Measurements from ENCODE around the gene TEX261.

Gene TEX261

GRCh38 chr2:70959851-70960832 is 34.5 kb downstream of the TEX261 start:
- H3K9me3 ChIP-seq (ENCODE audit: control insufficient read depth in 2 of 2, low read length in 2 of 2) = no peaks in the 10 kb centered on the region
- no peak overlapping the region for H3K9ac ChIP-seq (ENCODE audit: low read depth in 1 of 2, low read length in 2 of 2)
- H3K27me3 ChIP-seq (ENCODE audit: control insufficient read depth in 2 of 2, insufficient read depth in 2 of 2, low read length in 2 of 2) = peaks cover 7 to 15% of the 10 kb centered on the region in 2 donors
- no peak overlapping the region for H3K4me3 ChIP-seq (ENCODE audit: low read length in 2 of 2)
- H3K27ac ChIP-seq (ENCODE audit: low read depth in 2 of 2, low read length in 2 of 2) = no peak overlapping the region
- no peaks in the 10 kb centered on the region for H3K36me3 ChIP-seq (ENCODE audit: control insufficient read depth in 2 of 2, insufficient read depth in 2 of 2, low read length in 2 of 2)
- peaks cover 0 to 2% of the 10 kb centered on the region in 2 donors for H3K4me1 ChIP-seq (ENCODE audit: control insufficient read depth in 2 of 2, insufficient read depth in 2 of 2, low read length in 2 of 2)

- H3K27me3 ChIP-seq (ENCODE audit: control insufficient read depth in 2 of 2, insufficient read depth in 2 of 2, low read length in 2 of 2) = peaks cover 8 to 10% of the 10 kb centered on the region in 2 donors
Measured at GRCh38 chr2:70959271-70959761, 35.4 kb downstream of the TEX261 start.

GRCh38 chr2:70958759-70959158 is 35.9 kb downstream of the TEX261 start:
- Histone ChIP-seq H3K27ac (ENCODE audit: low read depth in 2 of 2, low read length in 2 of 2) (no peak overlapping the region), H3K9me3 (ENCODE audit: control insufficient read depth in 2 of 2, low read length in 2 of 2) (no peaks in the 10 kb centered on the region), H3K4me1 (ENCODE audit: control insufficient read depth in 2 of 2, insufficient read depth in 2 of 2, low read length in 2 of 2) (no peaks in the 10 kb centered on the region), H3K9ac (ENCODE audit: low read depth in 1 of 2, low read length in 2 of 2) (no peak overlapping the region), H3K4me3 (ENCODE audit: low read length in 2 of 2) (no peak overlapping the region), H3K36me3 (ENCODE audit: control insufficient read depth in 2 of 2, insufficient read depth in 2 of 2, low read length in 2 of 2) (no peaks in the 10 kb centered on the region), H3K27me3 (ENCODE audit: control insufficient read depth in 2 of 2, insufficient read depth in 2 of 2, low read length in 2 of 2) (peaks cover 5 to 8% of the 10 kb centered on the region in 2 donors)

More at GRCh38 chr2:70959271-70959761, 35.4 kb downstream of the TEX261 start:
- Histone ChIP-seq H3K9ac (ENCODE audit: low read depth in 1 of 2, low read length in 2 of 2) (no peak overlapping the region), H3K36me3 (ENCODE audit: control insufficient read depth in 2 of 2, insufficient read depth in 2 of 2, low read length in 2 of 2) (no peaks in the 10 kb centered on the region), H3K9me3 (ENCODE audit: control insufficient read depth in 2 of 2, low read length in 2 of 2) (no peaks in the 10 kb centered on the region), H3K4me3 (ENCODE audit: low read length in 2 of 2) (no peak overlapping the region), H3K4me1 (ENCODE audit: control insufficient read depth in 2 of 2, insufficient read depth in 2 of 2, low read length in 2 of 2) (no peaks in the 10 kb centered on the region), H3K27ac (ENCODE audit: low read depth in 2 of 2, low read length in 2 of 2) (no peak overlapping the region)

GRCh38 chr2:70957798-70958197 is 36.9 kb downstream of the TEX261 start:
- H3K27me3 ChIP-seq (ENCODE audit: control insufficient read depth in 2 of 2, insufficient read depth in 2 of 2, low read length in 2 of 2) = peaks cover 0 to 4% of the 10 kb centered on the region in 2 donors
- H3K36me3 ChIP-seq (ENCODE audit: control insufficient read depth in 2 of 2, insufficient read depth in 2 of 2, low read length in 2 of 2) = no peaks in the 10 kb centered on the region
- H3K27ac ChIP-seq (ENCODE audit: low read depth in 2 of 2, low read length in 2 of 2) = no peak overlapping the region
- H3K4me1 ChIP-seq (ENCODE audit: control insufficient read depth in 2 of 2, insufficient read depth in 2 of 2, low read length in 2 of 2) = no peaks in the 10 kb centered on the region
- no peak overlapping the region for H3K4me3 ChIP-seq (ENCODE audit: low read length in 2 of 2)
- H3K9ac ChIP-seq (ENCODE audit: low read depth in 1 of 2, low read length in 2 of 2) = no peak overlapping the region
- H3K9me3 ChIP-seq (ENCODE audit: control insufficient read depth in 2 of 2, low read length in 2 of 2) = no peaks in the 10 kb centered on the region

- Histone ChIP-seq H3K27ac (ENCODE audit: low read depth in 2 of 2, low read length in 2 of 2) (no peak overlapping the region), H3K9me3 (ENCODE audit: control insufficient read depth in 2 of 2, low read length in 2 of 2) (no peaks in the 10 kb centered on the region), H3K4me3 (ENCODE audit: low read length in 2 of 2) (no peak overlapping the region), H3K9ac (ENCODE audit: low read depth in 1 of 2, low read length in 2 of 2) (no peak overlapping the region), H3K4me1 (ENCODE audit: control insufficient read depth in 2 of 2, insufficient read depth in 2 of 2, low read length in 2 of 2) (no peaks in the 10 kb centered on the region), H3K27me3 (ENCODE audit: control insufficient read depth in 2 of 2, insufficient read depth in 2 of 2, low read length in 2 of 2) (peaks cover 0 to 4% of the 10 kb centered on the region in 2 donors), H3K36me3 (ENCODE audit: control insufficient read depth in 2 of 2, insufficient read depth in 2 of 2, low read length in 2 of 2) (no peaks in the 10 kb centered on the region)
Measured at GRCh38 chr2:70956141-70956540, 38.5 kb downstream of the TEX261 start.

GRCh38 chr2:70954886-70955285 is 39.8 kb downstream of the TEX261 start:
- Histone ChIP-seq H3K9ac (ENCODE audit: low read depth in 1 of 2, low read length in 2 of 2) (no peak overlapping the region), H3K27me3 (ENCODE audit: control insufficient read depth in 2 of 2, insufficient read depth in 2 of 2, low read length in 2 of 2) (peaks cover 0 to 4% of the 10 kb centered on the region in 2 donors), H3K27ac (ENCODE audit: low read depth in 2 of 2, low read length in 2 of 2) (no peak overlapping the region), H3K4me1 (ENCODE audit: control insufficient read depth in 2 of 2, insufficient read depth in 2 of 2, low read length in 2 of 2) (no peaks in the 10 kb centered on the region), H3K36me3 (ENCODE audit: control insufficient read depth in 2 of 2, insufficient read depth in 2 of 2, low read length in 2 of 2) (no peaks in the 10 kb centered on the region), H3K4me3 (ENCODE audit: low read length in 2 of 2) (no peak overlapping the region), H3K9me3 (ENCODE audit: control insufficient read depth in 2 of 2, low read length in 2 of 2) (no peaks in the 10 kb centered on the region)

- Histone ChIP-seq H3K4me1 (ENCODE audit: control insufficient read depth in 2 of 2, insufficient read depth in 2 of 2, low read length in 2 of 2) (peaks cover 2 to 5% of the 10 kb centered on the region in 2 donors), H3K36me3 (ENCODE audit: control insufficient read depth in 2 of 2, insufficient read depth in 2 of 2, low read length in 2 of 2) (no peaks in the 10 kb centered on the region), H3K27ac (ENCODE audit: low read depth in 2 of 2, low read length in 2 of 2) (no peak overlapping the region), H3K27me3 (ENCODE audit: control insufficient read depth in 2 of 2, insufficient read depth in 2 of 2, low read length in 2 of 2) (peaks cover 15 to 16% of the 10 kb centered on the region in 2 donors), H3K9me3 (ENCODE audit: control insufficient read depth in 2 of 2, low read length in 2 of 2) (no peaks in the 10 kb centered on the region), H3K4me3 (ENCODE audit: low read length in 2 of 2) (no peak overlapping the region), H3K9ac (ENCODE audit: low read depth in 1 of 2, low read length in 2 of 2) (no peak overlapping the region)
Measured at GRCh38 chr2:70949086-70949485, 45.6 kb downstream of the TEX261 start.

GRCh38 chr2:70948337-70949003 is 46.2 kb downstream of the TEX261 start:
- Histone ChIP-seq H3K27me3 (ENCODE audit: control insufficient read depth in 2 of 2, insufficient read depth in 2 of 2, low read length in 2 of 2) (peaks cover 15 to 16% of the 10 kb centered on the region in 2 donors), H3K4me1 (ENCODE audit: control insufficient read depth in 2 of 2, insufficient read depth in 2 of 2, low read length in 2 of 2) (peaks cover 2 to 5% of the 10 kb centered on the region in 2 donors), H3K4me3 (ENCODE audit: low read length in 2 of 2) (peak overlapping the region; percentile 53 to 69), H3K9ac (ENCODE audit: low read depth in 1 of 2, low read length in 2 of 2) (peak overlapping the region; percentile 24 to 25), H3K9me3 (ENCODE audit: control insufficient read depth in 2 of 2, low read length in 2 of 2) (no peaks in the 10 kb centered on the region), H3K27ac (ENCODE audit: low read depth in 2 of 2, low read length in 2 of 2) (no peak overlapping the region), H3K36me3 (ENCODE audit: control insufficient read depth in 2 of 2, insufficient read depth in 2 of 2, low read length in 2 of 2) (no peaks in the 10 kb centered on the region)

GRCh38 chr2:70947556-70948184 is 47.0 kb downstream of the TEX261 start:
- Histone ChIP-seq H3K9ac (ENCODE audit: low read depth in 1 of 2, low read length in 2 of 2) (no peak overlapping the region), H3K9me3 (ENCODE audit: control insufficient read depth in 2 of 2, low read length in 2 of 2) (no peaks in the 10 kb centered on the region), H3K4me1 (ENCODE audit: control insufficient read depth in 2 of 2, insufficient read depth in 2 of 2, low read length in 2 of 2) (peaks cover 2 to 5% of the 10 kb centered on the region in 2 donors), H3K27me3 (ENCODE audit: control insufficient read depth in 2 of 2, insufficient read depth in 2 of 2, low read length in 2 of 2) (peaks cover 15 to 16% of the 10 kb centered on the region in 2 donors), H3K36me3 (ENCODE audit: control insufficient read depth in 2 of 2, insufficient read depth in 2 of 2, low read length in 2 of 2) (no peaks in the 10 kb centered on the region), H3K4me3 (ENCODE audit: low read length in 2 of 2) (peak overlapping the region in 1 of 2 donors; percentile 69), H3K27ac (ENCODE audit: low read depth in 2 of 2, low read length in 2 of 2) (no peak overlapping the region)

Measured in mucosa of rectum (tissue), 2 donors.